GM18498 (cell line): ENCODE data around the gene HOXD4.

Experiments
- ATAC-seq: cut with Tn5 transposase; IDR thresholded peaks from one replicate; pipeline ENCODE4 v1.9.1; 2021; ENCODE audit warnings: mild to moderate bottlenecking, moderate library complexity; ENCODE audit not compliant: unreplicated experiment

HOXD4 gene

DNA sequence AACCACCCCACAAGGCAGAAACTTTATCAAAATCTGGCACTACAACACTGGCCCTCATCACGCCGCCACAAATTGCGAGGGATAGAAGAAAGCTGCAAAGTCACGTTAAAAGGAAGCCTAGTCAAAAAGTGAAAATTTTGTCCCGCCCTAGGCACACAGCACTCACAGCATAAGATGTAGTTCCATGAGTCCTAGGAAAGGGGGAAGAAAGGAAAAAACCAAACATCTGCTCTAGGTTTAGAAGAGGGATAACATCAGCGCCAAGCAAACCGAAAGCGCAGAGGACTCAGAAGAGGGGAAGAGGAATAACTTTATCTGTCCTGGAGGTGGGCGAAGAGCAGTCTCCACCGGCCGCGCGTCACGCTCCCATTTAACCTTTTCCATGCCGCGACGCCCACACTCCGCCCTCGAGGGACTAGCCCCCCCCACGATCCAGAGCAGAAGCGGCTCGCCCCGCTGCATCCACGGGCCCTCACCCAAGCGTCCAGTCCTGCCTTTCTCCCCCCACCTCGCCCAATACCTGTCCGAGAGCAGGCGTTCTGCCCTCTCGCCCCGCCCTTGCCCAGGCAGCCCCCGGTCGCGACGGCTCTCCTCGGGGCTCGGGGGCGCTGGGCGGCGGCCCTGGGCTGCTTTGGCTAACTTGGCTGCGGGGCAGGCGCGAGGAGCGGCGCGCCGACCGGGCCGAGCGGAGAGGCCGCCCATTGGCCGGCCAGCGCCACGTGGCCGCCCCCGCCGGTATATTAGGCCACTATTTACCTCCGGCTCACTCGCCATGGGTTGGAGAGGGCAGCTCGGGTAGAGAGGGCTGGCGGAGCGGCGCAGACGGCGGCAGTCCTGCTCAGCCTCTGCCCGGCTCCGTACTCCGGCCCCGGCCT is 36.8 kb downstream of the HOXD4 start, which contains the start of gene HOXD1:
HOXD1 (plus strand) TSS at position 770 of the 875 bp plus-strand sequence. CDS start 134 bp downstream, outside the sequence.
- ATAC-seq = no peak

DNA sequence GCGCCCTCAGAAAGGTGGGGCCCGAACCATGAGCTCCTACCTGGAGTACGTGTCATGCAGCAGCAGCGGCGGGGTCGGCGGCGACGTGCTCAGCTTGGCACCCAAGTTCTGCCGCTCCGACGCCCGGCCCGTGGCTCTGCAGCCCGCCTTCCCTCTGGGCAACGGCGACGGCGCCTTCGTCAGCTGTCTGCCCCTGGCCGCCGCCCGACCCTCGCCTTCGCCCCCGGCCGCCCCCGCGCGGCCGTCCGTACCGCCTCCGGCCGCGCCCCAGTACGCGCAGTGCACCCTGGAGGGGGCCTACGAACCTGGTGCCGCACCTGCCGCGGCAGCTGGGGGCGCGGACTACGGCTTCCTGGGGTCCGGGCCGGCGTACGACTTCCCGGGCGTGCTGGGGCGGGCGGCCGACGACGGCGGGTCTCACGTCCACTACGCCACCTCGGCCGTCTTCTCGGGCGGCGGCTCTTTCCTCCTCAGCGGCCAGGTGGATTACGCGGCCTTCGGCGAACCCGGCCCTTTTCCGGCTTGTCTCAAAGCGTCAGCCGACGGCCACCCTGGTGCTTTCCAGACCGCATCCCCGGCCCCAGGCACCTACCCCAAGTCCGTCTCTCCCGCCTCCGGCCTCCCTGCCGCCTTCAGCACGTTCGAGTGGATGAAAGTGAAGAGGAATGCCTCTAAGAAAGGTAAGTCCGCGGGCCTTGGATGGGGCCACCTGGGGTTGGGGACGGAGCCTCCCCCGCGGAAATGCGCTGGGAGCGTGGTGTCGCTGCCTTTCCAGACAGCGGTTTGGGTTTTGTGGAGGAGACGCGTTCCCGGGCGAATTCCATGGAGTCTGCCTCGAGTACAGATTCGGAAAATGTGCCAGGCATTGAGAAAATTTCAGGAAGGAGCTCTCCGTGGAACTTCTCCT is 37.7 kb downstream of the HOXD4 start:
- ATAC-seq = no peak

DNA sequence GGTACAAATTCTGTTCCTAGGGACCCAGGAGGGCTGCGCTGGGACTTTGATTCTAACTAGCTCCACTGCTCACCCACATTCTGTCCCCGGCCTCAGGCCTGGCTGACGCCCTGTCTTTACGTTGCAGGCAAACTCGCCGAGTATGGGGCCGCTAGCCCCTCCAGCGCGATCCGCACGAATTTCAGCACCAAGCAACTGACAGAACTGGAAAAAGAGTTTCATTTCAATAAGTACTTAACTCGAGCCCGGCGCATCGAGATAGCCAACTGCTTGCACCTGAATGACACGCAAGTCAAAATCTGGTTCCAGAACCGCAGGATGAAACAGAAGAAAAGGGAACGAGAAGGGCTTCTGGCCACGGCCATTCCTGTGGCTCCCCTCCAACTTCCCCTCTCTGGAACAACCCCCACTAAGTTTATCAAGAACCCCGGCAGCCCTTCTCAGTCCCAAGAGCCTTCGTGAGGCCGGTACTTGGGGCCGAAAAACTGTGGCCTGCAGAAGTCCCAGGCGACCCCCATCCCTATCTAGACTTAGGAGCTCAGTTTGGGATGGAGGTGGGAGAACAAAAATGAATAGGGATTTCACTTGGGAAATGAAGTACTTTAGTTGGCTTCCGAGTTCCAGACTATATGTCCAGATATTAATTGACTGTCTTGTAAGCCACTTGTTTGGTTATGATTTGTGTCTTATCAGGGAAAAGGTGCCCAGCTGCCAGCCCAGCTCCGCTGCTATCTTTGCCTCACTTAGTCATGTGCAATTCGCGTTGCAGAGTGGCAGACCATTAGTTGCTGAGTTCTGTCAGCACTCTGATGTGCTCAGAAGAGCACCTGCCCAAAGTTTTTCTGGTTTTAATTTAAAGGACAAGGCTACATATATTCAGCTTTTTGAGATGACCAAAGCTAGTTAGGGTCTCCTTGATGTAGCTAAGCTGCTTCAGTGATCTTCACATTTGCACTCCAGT is 38.6 kb downstream of the HOXD4 start:
- ATAC-seq = no peak

- ATAC-seq = no peak
Measured at GRCh38 chr2:176192351-176192750, 41.0 kb downstream of the HOXD4 start.

DNA sequence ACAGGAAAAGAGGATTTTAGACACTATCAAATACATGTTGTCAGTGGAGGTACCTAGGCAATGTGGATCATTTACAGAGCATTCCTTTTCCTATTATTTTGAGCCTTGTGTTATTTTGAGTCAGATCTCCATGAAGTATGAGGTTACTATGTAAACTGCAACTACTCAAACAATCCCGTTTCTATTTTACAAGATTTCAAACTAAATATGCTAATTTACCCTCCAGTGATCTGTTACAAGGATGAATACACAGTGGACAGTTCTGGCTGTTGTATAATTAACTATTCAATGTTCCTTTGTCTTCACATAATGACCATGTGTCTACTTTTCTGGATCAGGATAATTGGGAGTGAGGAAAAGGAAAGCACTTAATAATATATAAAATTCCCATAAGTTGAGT is 41.7 kb downstream of the HOXD4 start:
- ATAC-seq = no peak

DNA sequence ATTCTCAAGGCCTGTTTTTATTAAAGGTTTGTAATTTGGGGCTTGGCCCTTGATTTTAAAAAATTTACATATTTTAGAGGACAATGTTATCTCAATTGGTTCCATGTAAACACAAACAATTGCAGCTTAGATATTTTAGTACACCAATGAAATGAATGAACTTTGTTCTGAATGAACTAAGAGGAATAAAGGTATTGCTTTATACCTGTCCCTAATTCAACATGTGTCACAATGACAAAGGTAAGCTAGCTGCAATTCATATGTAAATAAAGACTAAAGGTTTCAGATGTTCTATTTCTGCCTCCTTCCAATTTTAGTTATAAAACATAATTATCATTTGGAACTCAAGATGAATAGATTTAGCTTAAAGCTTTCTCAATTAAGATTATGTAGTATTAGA is 48.6 kb downstream of the HOXD4 start:
- no peak for ATAC-seq

DNA sequence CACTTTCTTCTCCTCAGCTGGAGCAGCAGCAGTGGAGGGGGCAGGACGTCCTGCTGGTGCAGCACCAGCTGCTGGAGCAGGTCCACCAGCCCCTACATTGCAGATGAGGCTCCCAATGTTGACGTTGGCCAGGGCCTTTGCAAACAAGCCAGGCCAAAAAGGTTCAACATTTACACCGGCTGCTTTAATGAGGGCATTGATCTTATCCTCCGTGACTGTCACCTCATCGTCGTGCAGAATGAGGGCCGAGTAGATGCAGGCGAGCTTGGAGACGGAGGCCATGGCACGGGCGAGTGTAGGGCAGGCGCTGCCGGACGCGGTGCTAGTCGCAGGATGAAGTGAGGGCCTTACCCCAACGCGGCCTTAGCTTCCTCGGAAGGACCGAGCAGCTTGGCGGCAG is 49.6 kb downstream of the HOXD4 start:
- ATAC-seq = no peak

GRCh38 chr2:176202491-176202890 is 51.1 kb downstream of the HOXD4 start:
- no peak for ATAC-seq
